NB4 (cell line): ENCODE data around the gene ELOVL7.
"Not testable (repeated sequence)": the region's sequence is repeated elsewhere in the genome, so short reads cannot be mapped to it uniquely, and the experiment has no call there.

Experiments
- DNase-seq: peaks from one replicate; pipeline ENCODE4 v3.0.0; 2010; ENCODE audit warnings: low read depth
- H3K4me3 ChIP-seq: one replicate; pipeline ENCODE4 v1.5.1; 2011; ENCODE audit warnings: mild to moderate bottlenecking, low read depth, low read length, moderate library complexity
- CTCF ChIP-seq: IDR thresholded peaks from one replicate; pipeline ENCODE4 v1.5.1; 2012; ENCODE audit warnings: low read depth, low read length
- MAX ChIP-seq: IDR thresholded peaks from 2 replicates; pipeline ENCODE4 v1.6.1; 2011; ENCODE audit warnings: low read depth, low read length
- MYC ChIP-seq: IDR thresholded peaks from 2 replicates; pipeline ENCODE4 v1.6.1; 2011; ENCODE audit warnings: low read depth, low read length
- POLR2A ChIP-seq: IDR thresholded peaks from 2 replicates; pipeline ENCODE4 v1.6.1; 2011; ENCODE audit warnings: mild to moderate bottlenecking; ENCODE audit not compliant: insufficient read length; ENCODE audit errors: extremely low read depth

Gene ELOVL7

DNA sequence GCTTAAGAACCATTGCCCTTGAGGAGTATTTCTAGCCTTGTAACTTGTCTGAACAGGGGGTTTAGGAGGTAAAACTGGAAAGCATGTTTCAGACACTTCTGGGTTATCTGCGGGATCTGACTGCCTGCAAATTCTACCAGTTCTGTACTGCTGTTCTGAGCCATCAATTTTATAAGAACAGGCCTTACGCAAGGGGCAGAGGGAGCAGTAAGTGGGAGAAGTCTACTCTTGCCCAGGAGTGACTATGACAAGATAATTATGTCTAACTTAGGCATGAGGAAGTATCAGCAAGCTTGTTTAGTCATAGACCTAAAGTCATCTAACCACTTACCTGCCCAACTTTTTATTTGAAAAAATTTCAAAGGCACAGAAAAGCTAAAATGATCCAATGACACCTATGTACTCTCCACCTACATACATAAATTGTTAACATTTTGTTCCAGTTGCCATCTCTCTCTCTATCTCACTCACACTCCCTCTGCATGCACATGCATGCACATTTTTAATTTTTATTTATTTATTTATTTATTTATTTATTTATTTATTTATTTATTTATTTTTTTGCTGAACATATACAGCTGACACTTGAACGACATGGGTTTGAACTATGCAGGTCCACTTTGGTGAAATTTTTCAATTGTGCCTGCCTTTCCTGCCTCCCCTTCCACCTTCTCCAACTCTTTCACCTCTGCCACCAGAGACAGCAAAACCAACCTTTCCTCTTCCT, 125.7 kb downstream of the ELOVL7 start:
- TF ChIP-seq POLR2A (no peak), CTCF (no peak), MYC (no peak), MAX (no peak)
- no peak overlapping the region for H3K4me3 ChIP-seq
- peak; percentile 44 for DNase-seq

- H3K4me3 ChIP-seq, DNase-seq: not testable (repeated sequence)
Measured at GRCh38 chr5:60715201-60715928, 128.7 kb downstream of the ELOVL7 start.

DNA sequence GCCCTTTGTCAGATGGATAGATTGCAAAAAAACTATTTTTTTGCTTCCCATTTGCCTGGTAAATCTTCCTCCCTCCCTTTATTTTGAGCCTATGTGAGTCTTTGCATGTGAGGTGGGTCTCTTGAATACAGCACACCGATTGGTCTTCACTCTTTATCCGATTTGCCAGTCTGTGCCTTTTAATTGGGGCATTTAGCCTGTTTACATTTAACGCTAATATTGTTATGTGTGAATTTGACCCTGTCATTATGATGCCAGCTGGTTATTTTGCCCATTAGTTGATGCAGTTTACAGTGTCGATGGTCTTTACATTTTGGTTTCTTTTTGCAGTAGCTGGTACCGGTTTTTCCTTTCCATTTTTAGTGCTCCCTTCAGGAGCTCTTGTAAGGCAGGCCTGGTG, 131.1 kb downstream of the ELOVL7 start:
- no peak for DNase-seq
- TF ChIP-seq POLR2A: no peak
- no peak for TF ChIP-seq MYC
- TF ChIP-seq MAX: no peak
- TF ChIP-seq CTCF: no peak
- no peak overlapping the region for H3K4me3 ChIP-seq

DNA sequence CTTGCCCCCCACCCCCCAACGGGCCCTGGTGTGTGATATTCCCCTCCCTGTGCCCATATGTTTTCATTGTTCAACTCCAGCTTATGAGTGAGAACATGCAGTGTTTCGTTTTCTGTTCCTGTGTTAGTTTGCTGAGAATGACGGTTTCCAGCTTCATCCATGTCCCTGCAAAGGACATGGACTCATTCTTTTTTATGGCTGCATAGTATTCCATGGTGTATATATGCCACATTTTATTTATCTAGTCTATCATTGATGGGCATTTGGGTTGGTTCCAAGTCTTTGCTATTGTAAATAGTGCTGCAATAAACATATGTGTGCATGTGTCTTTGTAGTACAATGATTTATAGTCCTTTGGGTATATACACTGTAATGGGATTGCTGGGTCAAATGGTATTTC, 132.2 kb downstream of the ELOVL7 start:
- not testable (repeated sequence) for H3K4me3 ChIP-seq

DNA sequence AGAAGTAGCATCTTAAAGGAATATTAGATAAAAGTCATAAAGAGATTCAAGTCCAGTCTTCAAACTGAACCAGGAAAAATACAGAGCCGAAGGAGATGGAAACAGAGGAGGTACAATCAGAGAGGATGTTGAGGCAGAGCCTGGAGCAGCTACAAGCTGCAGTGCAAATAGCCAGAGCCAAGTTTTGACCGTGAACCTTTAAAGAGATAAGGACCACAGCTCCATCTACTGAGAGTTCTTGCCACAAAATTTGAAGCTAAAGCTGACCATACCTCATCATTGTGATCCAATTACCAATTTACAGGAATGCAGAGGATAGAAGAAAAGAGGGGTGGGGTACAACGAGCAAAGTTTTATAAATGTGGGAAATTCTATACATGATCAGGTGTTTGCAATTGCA, 133.7 kb downstream of the ELOVL7 start:
- H3K4me3 ChIP-seq: no peak overlapping the region

More for the DNA sequence above, 132.2 kb downstream of the ELOVL7 start:
- DNase-seq: not testable (repeated sequence)

GRCh38 chr5:60705144-60705543, 138.9 kb downstream of the ELOVL7 start:
- no peak overlapping the region for H3K4me3 ChIP-seq
- TF ChIP-seq MYC: no peak
- TF ChIP-seq CTCF: no peak
- no peak for TF ChIP-seq MAX
- TF ChIP-seq POLR2A: no peak
- DNase-seq: no peak

More for the DNA sequence above, 133.7 kb downstream of the ELOVL7 start:
- DNase-seq: no peak
- TF ChIP-seq POLR2A (no peak), CTCF (no peak), MYC (no peak), MAX (no peak)

GRCh38 chr5:60703944-60704343, 140.1 kb downstream of the ELOVL7 start:
- no peak overlapping the region for H3K4me3 ChIP-seq
- TF ChIP-seq MYC (no peak), CTCF (no peak), MAX (no peak), POLR2A (no peak)
- no peak for DNase-seq
